SHP77 treated with DMSO at 0.1 percent for 48 hours (cell line): ENCODE results near the gene TTC34.

Source experiments
- DNase-seq: peaks from one replicate; lab custom pipeline; 2025; lab: John Stamatoyannopoulos, UW

TTC34 gene

GRCh38 chr1:2830761-2831425 is 29.4 kb upstream of the TTC34 start:
- DNase-seq, result no peak

GRCh38 chr1:2829846-2830615 is 28.5 kb upstream of the TTC34 start:
- DNase-seq, result no peak

- no peak for DNase-seq
Observed at GRCh38 chr1:2828586-2829250, 27.2 kb upstream of the TTC34 start.

GRCh38 chr1:2826736-2827292 is 25.3 kb upstream of the TTC34 start:
- DNase-seq, result no peak

- no peak for DNase-seq
Observed at GRCh38 chr1:2826316-2826715, 24.8 kb upstream of the TTC34 start.

GRCh38 chr1:2825487-2826189 is 24.1 kb upstream of the TTC34 start:
- no peak for DNase-seq

GRCh38 chr1:2824999-2825398 is 23.5 kb upstream of the TTC34 start:
- no peak for DNase-seq

GRCh38 chr1:2823921-2824610 is 22.6 kb upstream of the TTC34 start:
- no peak for DNase-seq

GRCh38 chr1:2822621-2823145 is 21.2 kb upstream of the TTC34 start:
- no peak for DNase-seq

GRCh38 chr1:2821966-2822620 is 20.6 kb upstream of the TTC34 start:
- no peak for DNase-seq

- DNase-seq, result no peak
Observed at GRCh38 chr1:2821373-2821955, 20.0 kb upstream of the TTC34 start.

- DNase-seq, result no peak
Observed at GRCh38 chr1:2820731-2821372, 19.4 kb upstream of the TTC34 start.

- DNase-seq, result no peak
Observed at GRCh38 chr1:2819831-2820730, 18.6 kb upstream of the TTC34 start.

GRCh38 chr1:2819429-2819828 is 17.9 kb upstream of the TTC34 start:
- DNase-seq, result no peak

GRCh38 chr1:2817784-2818564 is 16.5 kb upstream of the TTC34 start:
- DNase-seq, result no peak

GRCh38 chr1:2816786-2817185 is 15.3 kb upstream of the TTC34 start:
- DNase-seq, result no peak

GRCh38 chr1:2815551-2815950 is 14.1 kb upstream of the TTC34 start:
- DNase-seq, result no peak

GRCh38 chr1:2814511-2815075 is 13.1 kb upstream of the TTC34 start:
- DNase-seq, result no peak
